Stimulated activated CD4-positive, alpha-beta T cell treated with anti-CD3 and anti-CD28 coated beads, Interleukin-15, amount 100 ng/mL, for 1 hour (primary cell): ENCODE data around the gene MRAP.
"Not testable (repeated sequence)": the region's sequence is repeated elsewhere in the genome, so short reads cannot be mapped to it uniquely, and the experiment has no call there.

Experiments
- DNase-seq, 2 donors: peaks; one replicate each; pipeline ENCODE4 v3.0.0-alpha.2; 2020; ENCODE audit warnings: low read depth in 1 of 2, low spot score in 1 of 2

MRAP gene

DNA sequence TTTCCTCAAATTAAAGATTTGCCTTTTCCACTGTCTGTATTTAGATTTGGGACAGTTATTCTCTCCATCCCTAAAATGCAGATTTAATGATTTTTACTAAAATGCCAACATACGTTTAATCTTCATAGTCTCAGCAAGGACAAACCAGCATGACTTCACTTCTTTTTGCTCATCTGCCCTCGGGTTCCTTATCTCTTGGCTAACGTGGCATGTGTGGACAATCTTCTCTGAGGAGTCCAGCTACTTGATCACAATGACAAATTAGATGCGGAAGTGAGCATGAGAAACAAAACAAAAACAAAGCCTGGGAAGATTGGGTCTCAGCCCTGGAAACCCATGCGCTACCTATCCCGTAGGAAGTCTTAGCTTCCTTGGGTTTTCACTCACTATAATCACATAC lies 1.0 kb downstream of the MRAP start:
- no peak for DNase-seq

DNA sequence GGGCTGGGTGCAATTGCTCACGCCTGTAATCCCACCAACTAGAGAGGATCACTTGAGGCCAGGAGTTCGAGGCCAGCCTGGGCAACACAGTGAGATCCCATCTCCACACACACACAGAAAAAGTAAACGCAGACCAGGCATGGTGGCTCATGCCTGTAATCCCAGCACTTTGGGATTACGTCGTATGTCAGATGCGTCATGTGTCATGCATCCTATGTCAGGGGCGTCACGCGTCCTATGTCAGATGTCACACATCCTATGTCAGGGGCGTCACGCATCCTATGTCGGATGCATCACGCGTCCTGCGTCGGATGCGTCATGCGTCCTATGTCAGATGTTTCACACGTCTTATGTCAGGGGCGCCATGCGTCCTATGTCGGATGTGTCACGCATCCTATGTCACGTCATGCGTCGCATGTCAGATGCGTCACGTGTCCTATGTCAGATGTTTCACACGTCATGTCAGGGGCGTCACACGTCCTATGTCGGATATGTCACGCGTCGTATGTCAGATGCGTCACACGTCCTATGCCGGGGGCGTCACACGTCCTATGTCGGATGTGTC lies 1.5 kb downstream of the MRAP start:
- DNase-seq, result no peak

DNA sequence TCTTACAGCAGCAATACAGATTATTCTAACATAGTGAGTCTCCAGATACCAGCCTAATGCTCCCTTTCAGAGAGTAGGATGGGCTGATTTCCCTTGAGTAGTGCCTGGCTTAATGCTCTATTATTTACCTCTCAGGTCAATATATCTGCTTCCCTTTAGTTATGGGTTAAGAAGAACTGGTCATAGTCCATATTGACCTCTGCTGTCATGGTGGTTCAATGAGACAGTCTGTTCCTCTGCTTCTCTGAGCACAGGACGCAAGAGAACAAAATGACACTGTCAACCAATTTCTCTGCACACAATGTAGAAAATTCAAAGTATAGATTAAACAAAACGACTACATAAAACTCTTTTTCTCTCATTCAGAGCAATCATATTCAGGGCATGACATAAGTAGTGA lies 2.9 kb downstream of the MRAP start:
- no peak for DNase-seq

DNA sequence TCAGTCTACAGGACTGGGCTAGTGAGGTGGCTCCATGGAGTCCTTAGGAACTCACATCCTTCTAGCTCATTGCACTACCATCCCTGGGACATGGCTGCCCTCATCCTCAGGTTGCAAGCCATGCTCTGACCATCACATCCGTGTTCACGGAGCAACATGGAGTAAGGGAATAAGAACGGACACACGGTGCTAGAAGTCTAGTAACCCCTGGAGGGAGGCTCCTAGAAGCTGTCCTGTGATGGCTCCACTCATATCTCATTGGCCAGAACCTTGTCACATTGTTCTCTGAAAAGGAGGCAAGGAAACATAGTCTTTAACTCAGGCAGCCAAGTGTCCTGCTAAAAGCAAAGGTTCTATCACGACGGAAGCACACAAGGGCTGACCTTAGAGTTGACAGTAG lies 3.9 kb downstream of the MRAP start:
- DNase-seq, result no peak

DNA sequence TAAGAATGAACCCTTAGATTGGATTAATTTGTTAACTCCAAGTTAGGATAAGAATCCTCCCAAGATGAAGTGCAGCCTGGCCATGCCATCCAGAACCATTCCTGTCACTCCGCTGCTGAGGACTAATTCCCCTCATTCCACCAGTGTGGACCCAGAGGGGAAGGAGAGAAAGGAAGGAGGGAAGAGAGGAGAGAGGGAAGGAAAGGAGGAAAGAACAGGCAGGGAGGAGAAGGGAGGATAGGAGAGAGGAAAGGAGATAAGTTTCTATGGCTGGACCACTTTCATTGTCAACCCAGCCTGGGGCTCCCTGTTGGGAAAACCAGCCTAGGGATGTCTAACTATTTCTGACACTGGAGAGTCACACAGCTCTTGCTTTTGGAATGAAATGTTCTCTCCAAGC lies 4.7 kb downstream of the MRAP start:
- DNase-seq, result no peak

DNA sequence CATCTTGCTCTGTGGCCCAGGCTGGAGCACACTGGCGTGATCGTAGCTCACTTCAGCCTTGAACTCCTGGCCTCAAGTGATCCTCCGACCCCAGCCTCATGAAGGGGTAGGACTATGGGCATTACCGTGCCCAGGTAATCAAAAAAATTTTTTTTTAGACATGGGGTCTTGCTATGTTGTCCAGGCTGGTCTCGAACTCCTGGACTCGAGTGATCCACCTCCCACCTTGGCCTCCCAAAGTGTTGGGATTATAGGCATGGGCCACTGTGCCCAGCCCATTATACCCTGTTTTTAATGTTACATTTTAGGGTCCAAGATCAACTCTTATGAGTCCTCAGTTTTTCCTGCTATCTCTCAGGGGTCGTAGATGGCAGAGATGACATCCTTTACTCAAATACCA lies 6.3 kb downstream of the MRAP start:
- no peak for DNase-seq

DNA sequence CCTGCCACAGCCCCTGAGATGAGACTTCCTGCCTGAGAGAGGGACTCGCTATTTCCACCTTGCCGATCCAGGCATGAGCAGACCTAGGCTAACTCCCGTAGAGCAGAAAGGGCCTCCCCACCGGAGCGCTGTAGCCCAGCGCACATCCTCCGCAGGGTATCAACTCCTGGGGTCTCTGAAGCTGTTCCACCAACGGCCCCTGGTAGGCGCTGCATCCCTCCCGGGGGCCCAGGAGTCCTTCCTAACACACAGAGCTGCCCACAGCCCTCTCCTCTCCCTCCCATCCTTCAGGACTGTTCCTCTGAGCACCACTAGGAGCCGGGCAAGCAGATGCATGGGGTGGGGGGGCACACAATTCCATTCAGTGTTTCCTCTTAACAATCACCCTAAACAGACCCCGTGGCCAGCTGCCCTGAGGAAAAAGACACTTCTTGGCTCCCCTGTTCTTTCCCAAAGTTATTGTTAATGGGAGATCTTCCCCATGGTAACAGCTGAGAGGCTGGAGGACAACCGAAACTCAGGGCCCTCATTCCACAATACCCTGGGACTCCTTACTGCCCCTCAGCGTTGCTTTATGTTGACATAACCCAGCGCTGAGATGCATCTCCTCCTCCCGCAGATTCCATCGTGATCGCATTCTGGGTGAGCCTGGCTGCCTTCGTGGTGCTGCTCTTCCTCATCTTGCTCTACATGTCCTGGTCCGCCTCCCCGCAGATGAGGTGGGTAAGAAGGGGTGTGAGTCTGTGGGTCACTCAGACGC lies 7.5 kb downstream of the MRAP start:
- DNase-seq, result no peak

DNA sequence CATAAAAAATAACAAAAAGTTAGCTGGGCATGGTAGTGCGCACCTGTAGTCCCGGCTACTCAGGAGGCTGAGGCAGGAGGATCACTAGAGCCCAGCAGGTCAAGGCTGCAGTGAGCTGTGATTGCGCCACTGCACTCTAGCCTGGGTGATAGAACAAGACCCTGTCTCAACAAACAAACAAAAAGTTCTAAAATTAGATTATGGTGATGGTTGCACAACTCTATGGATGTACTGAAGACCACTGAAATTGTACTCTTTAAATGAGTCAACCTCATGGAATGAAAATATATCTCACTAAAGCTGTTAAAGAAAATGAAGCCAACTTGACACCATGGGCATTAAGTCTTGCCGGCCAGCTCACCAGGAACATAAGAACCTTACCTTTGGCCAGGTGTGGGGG lies 9.1 kb downstream of the MRAP start:
- no peak for DNase-seq

DNA sequence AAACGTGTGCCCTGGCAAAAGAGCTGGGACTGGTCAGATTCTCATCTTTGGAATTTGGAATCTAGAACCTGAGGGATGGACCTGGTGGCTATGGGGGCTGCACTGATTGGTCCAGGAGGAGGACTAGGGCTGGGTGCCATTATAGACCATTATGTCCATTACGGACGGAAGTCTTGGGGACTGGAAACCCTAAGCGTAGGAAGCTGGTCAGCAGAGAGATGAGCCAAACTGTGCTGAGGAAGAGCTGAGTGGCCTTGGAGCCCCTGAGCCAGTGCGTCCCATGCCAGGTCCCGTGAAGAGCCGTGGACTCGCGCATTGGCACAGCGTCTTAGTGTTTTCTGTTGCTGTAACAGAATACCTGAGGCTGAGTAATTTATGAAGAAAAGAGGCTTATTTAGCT lies 10.0 kb downstream of the MRAP start:
- no peak for DNase-seq

DNA sequence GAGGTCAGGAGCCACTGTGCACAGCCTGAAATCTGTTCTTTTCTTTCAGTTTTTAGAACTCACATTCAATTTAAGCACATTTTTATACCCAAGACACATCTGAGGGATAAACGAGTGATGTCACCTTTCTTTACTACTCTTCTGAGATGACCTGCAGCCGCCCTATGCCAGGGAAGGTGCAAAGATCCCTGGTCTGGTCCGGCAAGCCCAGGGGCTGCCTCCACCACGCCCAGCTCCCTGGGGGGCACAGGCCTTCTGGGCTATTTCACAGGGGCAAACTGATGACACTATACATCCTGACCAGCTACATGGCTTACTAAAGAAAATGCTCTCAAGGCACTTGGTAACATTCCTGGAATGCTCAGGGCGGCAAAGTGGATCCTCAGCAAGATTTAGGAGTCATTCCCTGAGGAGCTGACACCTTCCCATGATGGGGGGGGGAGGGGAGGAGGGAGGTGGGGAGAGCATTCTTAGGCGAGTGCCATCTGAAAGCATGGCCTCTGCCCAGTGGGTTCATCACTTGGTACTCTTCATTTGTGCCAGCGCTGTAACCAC lies 11.3 kb downstream of the MRAP start:
- no peak for DNase-seq

DNA sequence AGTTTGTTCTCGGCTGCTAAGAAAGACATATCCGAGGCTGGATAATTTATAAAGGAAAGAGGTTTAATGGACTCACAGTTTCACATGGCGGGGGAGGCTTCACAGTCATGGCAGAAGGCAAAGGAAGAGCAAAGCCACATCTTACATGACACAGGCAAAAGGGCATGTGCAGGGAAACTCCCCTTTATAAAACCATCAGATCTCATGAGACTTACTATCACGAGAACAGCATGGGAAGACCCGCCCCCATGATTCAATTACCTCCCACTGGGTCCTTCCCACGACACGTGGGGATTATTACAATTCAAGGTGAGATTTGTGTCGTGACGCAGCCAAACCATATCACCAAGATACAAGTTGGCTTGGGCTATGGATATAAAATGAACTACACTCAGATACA lies 12.3 kb downstream of the MRAP start:
- DNase-seq, result not testable (repeated sequence)

DNA sequence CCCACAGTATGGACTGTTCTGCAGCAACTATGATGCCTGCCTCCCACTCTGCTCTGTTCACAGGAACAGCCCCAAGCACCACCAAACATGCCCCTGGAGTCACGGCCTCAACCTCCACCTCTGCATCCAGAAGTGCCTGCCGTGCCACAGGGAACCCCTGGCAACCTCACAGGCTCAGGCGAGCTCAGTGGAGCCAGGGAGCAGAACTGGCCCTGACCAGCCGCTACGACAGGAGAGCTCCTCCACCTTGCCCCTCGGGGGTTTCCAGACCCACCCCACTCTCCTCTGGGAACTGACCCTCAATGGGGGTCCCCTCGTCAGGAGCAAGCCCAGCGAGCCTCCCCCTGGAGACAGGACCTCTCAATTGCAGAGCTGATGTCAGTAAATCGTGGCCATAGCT lies 13.0 kb downstream of the MRAP start:
- no peak for DNase-seq

DNA sequence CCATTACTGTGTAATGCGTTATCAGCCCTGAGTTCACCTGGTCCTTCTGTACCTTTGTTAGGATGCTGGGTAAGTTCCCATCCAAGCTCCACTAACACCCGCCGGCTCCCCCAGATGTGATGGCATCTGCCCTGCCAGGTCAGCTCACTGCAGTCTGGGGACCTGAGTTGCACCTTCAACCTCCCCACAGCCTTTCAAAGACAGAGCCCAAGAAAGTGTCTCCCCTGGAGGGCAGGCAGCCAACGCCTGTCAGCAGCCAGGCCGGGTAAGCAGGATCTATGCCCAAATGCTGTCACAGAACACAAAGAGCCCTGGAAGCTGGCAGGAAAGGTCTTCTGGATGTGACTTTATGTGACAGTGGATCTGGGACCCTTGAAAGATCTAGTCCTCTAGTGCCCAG lies 13.7 kb downstream of the MRAP start:
- DNase-seq, result no peak

DNA sequence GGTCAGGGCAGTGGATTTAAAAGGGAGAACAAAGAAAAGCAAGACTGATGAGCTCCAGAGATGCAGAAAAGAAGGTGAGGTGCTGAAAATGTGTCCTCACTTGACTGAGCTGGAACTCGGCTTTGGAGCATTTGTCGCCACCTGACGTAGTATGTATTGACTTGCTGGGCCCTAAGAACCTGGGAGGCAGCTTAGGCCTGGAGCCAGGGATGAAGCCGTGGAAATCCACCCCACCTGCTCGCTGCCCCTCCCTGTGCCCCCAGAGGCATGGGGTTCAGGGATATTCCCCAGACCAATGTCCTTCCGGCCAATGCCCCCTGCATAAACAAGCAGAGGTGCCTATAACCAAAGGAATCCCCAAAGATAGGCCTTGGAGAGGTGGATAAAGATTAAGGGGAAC lies 14.3 kb downstream of the MRAP start:
- DNase-seq, result no peak

DNA sequence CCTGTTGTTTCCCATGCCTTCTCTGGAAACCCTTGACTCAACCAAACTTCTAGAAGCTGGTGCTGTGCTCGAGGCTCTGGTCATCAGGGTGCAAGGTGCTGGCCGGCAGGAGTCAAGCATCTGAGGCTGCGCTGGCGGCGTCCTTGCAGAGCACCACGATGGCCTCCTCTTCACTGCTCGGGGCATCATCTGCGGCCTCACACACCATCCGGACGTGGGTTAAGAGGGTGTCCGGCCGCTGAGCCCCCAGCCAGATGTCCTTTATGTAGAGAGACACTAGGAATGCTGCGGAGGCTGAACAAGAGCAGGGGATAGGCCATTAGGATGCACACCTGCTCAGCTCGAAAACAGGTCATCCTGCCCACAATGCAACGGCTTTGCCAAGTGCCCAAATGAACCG lies 16.2 kb downstream of the MRAP start:
- no peak for DNase-seq

DNA sequence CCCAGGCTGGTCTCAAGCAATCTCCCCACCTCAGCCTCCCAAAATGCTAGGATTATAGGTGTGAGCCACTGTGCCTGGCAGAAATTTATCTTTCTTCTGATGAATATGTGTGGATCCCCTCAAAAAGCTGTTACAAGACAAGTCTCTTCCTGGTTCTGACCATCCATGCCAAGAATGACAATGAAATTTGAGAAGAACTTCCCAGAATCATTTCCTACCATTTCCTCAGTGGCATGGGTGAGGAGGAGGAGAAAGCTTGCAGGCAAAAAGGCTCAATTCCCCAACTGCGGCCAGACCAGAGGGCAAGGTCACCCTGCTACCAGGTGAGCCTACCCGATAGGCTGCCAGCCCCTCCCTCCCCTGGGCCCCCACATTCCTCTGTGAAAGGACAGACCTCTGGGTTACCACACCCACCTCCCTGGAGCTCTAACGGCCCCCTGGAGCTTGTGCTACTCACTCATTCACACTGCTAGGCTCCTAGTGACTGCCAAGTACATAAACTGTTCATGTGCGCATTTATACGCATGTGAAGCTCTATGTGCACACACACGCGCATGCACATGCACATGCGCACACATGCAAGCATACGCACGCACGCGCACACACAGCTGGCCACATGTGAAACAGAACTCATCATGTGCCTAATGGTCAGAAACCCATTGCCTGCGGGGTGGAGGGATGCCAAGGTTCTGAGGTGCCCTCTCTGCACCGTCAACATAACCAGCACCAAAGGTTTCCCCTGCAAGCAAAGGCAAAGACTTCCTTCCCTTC lies 17.0 kb downstream of the MRAP start:
- no peak for DNase-seq

DNA sequence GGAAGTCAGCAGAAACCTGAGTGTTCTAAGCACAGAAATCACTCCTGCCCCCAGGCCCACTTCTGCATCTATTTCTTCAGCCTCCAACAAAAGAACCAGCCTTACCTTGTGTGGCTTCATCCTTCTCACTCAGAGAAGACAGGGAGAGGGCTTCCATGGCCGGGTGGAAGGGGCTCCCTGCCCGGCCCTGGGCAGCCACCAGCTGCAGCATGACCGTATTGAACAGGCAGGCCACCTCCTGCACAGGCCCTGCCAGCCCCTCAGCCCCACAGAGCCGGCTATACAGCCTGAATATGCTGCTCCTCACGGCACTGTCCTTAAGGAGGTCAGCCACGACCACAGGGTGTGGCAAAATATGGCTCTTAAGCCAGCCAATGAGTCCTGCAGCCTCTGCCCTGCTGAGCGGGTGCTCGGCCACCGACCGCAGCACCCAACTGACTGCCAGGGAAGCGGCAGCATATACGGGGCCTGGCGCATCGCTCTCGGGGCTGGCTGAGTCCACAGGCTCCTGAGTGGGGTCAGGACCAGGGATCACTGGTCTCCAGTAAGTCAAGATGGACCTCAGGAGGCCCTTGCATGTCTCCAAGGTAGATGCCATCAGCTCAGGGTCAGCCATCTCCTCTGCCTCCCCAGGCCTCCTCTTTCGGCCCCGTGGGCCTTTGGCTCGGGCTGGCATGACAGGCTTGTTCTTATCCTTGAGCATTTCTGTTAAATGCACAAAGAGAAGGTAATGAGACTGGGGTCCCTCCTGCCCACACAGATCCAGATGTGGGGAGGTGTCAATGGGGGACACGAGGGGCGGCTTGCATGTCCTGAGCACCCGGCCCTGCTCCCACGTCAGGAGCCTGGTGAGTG lies 17.9 kb downstream of the MRAP start:
- no peak for DNase-seq

DNA sequence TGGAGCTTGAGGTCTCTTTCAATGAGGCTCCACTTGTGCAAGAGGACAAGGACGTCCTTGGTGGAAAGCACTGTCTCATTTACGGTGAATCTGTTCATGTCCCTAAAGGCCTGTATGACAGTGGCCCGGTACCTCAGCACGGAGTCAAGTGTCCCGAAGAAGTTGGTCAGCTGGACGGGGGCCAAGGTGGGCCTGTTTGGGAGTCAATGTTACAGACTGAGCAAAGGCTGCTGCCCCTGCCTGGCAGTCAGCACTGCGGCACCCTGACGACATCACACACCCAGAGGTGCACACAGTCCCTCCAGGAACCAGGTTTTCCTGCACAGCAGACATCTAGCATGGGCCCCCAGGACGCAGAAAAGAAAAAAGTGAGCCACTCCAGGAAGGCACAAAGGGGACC lies 19.1 kb downstream of the MRAP start:
- no peak for DNase-seq

DNA sequence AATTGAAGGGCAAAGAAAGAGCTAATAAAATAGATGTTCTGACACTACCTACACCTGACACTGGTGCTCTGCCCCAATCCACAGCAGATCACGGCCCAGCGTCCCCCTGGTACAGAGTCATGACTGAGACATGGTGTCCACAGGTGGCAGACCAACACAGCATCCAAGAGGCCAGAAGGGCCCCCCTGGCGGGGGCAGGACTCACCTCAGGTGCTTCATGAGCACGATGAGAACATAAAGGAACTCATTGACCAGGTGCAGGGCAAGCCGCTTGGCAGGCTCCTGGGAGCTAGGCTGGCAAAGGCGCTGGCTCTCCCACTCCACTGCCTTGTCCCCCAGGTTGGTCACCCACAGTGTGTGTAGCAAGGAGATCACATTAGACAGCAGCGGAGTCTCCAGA lies 20.4 kb downstream of the MRAP start:
- DNase-seq, result no peak

DNA sequence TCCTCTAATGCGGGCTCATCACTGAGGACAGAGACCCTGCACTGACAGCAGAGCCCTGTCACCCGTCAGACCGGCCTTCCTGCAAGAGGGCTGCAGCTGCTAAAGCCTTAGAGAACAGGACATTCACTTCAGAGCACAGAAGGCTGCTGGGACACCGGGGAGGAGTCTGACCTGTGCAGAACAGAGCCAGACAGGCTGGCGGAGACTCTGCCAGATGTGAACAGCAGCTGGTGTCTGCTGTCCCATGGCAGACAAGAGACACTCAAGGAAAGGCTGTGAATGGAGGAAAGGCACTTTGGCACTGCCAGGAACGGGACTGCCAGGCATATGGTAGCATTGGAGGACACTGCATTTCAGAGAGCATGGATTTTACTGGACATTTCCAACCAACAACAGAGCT lies 21.4 kb downstream of the MRAP start:
- no peak for DNase-seq

DNA sequence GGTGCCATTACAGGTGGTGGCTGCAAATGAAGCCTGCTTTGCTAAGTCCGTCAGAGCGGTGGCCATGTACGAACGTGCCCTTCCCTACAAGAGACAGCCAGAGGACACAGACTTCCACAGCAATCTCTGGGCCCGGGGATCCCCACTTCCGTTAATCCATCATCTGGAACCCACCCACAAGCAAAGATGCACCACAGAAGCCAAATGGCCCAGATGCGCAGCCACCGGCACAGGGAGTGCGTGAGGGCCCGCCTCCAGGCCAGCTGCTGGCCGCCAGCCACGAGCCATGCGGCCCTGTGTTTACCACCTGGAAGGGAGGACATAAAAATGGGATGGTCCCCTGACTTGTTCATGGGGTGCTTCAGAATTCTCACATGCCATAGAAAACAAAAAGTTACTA lies 22.1 kb downstream of the MRAP start:
- no peak for DNase-seq
